ENCODE measurements around the gene SORBS1.

- TF ChIP-seq CTCF (IDR thresholded peaks at IDR 0.05): no peak
- TF ChIP-seq EZH2 (IDR thresholded peaks at IDR 0.05; ENCODE audit: borderline replicate concordance, insufficient read depth, low read depth, low read length, poor library complexity, severe bottlenecking): no peak
Observed at GRCh38 chr10:95543459-95543858, 17.7 kb downstream of the SORBS1 start.
